ENCODE results near the gene KCNQ1.

Gene KCNQ1

DNA sequence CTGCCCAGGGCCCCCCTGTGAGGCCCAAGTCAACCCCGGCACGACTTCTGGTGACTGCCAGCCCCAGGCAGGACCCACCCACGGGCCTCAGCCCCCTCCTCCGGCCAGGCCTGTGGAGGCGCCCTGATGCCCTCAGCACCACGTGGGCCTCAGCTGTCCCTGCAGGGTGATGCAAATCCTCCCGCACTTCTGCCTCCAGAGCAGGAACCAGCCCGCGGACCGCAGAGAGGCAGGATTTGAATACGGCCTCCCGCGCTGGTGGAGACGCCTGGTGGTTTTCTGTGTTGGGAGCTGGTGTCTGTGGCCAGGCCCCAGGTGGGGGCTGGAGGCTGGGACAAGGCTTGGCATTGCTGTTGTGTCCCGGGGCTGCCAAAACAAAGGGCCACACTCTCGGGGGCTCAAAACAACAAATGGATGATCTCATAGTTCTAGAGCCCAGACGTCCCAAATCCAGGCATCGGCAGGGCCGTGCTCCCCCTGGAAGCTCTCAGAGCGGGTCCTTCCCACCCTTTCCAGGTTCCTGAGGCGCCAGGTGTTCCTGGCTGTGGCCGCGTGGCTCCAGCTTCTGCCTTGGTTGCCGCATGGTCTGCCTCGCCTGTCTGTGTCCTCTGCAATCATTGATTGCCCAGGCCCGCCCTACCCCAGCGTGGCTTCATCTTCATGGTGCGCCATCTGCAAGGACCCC is 19.9 kb upstream of the KCNQ1 start:
- no peak for DNase-seq (ENCODE audit: low read depth)

DNA sequence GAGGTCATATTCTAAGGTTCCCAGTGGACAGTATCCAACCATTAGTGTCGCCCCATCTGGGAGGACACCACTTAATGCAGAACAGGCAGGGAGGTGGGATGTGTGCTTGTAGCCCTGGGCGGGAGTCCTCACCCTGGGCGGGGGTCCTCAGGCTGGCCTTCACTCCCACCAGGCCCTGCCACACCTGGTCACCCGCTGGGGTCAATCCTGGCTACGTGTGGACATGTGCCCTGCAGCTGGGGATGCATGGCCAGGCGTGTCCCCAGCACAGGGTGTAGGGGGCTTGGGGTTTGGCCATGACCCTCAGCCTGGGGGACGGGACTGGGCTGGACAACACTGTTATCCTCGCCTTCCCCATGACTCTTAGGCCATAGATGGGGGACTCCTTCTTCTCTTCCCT is 19.3 kb upstream of the KCNQ1 start:
- no peak for DNase-seq (ENCODE audit: low read depth)

DNA sequence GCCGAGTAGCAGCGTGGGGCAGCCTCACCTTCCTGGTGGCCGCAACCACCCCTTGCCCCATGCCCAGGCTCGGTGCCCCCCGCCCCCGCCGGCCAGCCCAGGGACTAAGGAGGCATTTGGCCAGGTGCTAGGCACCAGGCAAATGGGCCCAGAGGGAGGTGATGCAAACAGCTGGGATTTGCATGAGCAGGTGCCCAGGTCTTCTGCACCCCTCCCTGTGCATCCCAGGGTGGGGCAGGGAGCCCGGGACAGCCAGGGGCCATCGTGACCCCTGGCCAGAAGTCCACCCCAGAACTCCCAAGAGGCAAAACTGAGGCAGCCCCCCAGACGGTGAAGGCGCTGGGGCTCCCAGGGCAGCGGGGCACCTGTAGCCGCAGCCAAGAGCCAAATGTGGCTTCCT is 18.6 kb upstream of the KCNQ1 start:
- no peak for DNase-seq (ENCODE audit: low read depth)

DNA sequence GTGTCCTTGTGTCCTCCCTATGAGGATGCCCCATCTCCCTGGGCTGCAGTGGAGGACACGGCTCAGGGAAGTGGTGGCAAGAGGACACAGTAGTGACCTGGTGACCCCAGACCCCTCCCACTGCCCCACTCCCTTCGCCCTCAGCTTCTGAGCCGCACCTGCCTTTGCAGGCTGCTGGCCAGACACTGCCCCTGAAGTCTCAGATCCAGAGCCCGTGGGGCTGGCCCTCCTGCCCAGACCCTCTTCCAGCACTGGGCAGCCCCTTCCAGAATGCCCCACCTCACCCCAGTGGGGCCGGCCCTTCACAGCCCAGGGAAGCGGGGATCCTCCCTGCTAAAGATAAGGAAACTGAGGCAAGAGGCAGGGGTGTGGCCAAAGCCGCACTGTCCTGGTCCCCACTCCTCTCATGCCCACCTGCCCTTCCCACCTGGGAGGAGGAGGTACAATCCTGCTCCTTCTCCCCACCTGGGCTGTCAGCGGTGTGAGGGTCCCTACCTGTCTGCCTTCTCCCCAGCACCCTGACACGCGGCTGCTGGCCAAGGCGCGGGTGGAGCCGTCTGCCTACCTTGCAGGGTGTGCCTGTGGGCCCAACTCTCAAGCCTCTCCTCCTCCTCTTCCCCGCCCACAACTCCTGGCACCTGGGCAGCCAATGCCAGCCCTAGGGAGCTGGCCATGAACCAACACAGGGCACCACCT is 17.8 kb upstream of the KCNQ1 start:
- DNase-seq (ENCODE audit: low read depth): no peak

DNA sequence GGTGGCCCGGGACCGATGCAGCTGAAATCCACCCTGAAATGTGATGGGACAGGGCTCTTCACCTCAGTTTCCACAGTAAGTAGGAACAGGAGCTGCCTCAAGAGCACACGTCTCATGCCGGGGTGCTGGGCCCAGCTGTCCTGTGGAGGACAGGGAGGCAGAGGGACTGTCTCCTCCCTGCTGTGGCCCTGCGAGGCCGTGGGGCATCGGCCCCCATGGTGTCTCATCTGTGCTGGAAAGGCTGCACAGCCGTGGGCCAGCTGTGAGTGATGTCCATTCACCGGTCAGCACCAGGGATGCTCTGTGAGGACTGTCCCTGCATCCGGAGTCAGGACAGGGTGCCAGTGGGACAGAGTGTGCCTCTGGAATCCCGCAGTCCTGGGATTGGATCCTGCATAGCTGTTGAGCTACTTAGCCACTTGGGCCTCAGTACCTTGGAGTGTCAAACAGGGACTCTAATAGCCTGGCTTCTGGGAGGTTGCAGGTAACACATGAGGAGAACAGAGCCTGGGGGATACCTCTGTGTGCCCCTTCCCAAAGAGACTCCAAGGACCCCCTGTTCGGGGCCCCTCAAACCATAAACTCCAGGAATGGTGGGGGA is 17.0 kb upstream of the KCNQ1 start:
- no peak for DNase-seq (ENCODE audit: low read depth)

DNA sequence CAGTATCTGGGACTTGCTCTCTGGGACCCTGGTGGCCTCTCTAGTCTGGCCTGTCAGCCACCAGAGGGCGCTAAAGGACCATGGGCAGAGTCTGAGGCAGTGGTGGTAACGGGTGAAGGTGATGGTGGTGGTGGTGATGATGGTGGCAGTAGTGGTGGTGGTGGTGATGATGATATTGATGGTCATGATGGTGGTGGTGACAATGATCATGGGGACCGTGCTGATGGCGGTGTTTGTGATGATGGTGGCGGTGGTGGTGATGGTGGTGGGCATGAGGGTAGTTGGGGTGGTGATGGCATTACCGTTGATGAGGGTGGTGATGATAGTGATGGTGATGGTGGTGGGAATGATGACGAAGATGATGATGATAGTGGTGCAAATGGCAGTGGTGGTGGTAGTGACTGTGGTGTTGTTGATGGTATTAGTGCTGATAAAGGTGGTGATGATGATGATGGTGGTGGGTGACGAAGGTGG is 16.4 kb upstream of the KCNQ1 start:
- peak; percentile 79 for DNase-seq (ENCODE audit: low read depth)

DNA sequence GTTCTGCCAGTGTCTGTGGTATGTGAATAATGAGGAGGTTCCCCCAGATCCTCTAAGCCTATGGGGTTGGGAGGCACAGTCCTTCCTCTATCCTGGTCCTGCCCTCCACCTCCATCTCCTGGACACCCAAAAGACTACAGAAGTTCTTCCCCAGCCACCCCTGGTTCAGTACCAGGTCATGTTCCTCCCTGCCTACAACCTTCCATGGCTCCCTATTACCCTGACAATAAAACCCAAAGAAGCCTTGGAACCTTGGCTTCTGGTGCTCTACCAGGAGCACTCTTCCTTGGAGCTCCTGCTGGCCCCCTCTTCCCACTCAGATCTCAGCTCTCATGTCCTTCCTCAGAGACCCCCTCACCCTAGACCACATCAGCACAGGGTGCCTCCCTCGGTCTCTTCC is 13.4 kb upstream of the KCNQ1 start:
- DNase-seq (ENCODE audit: low read depth): no peak

DNA sequence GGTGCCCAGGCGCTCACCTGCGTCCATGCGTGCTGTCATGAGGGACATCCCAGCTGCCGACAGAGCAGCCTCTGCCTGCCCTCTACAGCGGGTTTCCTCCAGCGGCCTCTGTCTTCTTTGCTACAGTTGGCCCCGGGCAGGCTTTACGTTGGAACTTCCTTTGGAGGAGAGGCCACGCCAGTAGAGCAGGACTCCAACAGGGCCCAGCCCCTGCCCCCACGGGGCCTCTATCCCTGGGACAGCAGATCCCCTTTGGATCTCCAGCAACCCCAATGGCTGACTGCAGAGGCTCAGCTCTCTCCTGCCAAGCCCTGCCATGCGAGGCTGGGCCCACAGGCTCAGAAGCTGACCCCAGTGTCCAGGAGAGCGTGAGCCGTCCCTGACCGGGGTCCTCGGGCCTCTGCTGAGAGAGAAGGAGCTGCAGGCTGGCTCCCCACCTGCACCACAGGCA is 12.6 kb upstream of the KCNQ1 start:
- DNase-seq (ENCODE audit: low read depth): no peak

DNA sequence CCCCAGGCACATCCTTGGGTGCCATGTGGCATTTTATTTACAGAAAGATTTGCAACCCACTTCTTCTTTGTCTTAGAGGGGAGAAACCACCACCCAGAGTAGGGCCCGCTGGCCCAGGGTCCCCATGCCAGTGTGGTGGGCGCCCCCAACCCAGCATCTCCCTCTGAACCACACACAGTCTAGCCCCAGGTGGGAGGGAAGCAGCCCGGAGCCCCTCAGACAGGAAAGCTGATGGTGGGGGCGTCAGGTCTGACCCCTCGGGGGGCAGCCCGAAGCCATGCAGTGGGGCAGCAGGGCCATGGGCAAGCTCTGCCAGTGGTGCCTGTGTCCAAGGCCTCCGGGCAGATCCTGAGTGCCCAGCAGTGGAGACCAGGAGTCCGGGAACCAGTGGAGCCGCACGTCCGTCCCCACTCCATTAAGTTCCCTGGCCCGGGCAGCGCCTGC is 12.2 kb upstream of the KCNQ1 start:
- DNase-seq (ENCODE audit: low read depth): no peak

DNA sequence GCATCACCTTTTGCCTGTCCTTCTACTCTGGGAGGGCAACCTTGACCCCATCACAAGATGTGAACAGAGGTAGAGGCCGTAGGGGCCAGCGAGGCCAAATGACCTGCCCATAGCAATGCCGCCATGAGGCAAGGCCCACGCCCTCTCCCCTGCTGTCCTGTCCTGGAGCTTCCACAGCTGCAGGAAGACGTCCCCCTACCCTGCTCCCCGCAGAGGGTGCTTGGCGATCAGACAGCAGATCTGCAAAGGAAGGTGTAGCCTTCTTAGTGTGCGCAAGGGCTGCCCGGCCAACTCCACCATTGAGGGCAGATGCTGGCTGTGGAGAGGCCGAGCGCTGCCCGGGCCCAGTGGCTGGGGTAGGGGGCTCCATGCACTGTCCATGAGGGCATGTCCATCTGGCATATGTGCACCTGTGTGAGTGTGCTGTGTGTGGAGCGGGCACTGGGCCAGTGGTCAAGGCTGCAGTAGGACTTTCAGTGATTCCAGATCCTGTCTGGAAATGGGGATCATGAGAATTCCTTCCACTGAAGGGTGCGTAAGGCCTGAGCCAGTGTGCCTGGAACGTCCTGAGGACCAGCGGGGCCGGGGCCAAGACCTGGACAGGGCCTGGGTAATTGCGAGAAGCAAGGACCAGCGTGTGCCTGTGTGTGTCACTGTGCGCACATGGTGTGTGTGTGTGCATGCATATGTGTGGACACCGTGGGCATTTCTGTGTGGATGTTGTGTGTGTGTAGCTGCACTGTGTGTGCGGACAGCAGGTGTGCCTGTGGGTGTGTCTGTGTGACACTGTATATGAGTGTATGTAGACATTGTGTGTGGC is 11.5 kb upstream of the KCNQ1 start:
- no peak for DNase-seq (ENCODE audit: low read depth)

DNA sequence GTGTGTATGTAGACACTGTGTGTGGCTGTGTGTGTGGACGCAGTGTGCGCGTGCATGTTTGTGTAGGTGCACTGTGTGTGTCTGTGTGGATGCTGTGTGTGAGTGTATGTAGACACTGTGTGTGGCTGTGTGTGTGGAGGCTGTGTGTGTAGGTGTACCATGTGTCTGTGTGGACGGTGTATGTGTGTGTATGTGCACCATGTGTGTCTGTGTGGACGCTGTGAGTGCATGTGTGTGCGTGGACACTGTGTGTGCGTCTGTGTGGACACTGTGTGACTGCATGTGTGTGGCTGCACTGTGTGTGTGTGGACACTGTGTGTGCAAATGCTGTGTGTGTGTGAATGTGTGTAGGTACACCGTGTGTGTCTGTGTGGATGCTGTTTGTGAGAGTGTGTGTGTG is 10.8 kb upstream of the KCNQ1 start:
- no peak for DNase-seq (ENCODE audit: low read depth)

DNA sequence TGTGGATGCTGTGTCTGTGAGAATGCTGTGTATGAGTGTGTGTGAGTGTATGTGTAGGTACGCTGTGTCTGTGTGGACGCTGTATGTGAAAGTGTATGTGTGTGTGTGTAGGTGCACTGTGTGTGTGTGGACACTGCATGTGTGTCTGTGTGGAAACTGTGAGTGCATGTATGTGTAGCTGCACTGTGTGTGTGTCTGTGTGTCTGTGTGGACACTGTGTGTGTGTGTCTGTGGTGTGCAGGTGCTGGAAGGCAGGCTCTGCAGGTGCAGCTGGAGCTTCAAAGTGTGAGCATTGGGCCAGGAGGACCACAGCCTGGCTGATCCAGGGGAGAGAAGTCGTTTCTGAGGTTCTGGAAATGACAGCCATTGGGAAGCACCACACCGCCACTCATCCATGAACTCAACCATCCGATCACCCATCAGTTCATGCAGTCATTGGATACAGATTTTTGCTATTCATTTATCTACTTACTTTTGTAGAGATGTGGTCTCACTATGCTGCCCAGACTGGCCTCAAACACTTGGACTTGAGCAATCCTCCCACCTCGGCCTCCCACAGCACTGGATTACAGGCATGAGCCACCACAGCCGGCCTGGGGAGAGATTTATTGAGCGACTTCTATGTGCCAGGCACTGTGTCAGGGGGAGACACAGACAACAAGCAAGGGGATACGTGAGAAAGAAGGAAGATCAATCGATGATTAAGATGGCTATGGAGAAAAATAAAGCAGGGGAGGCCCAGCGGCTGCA is 10.1 kb upstream of the KCNQ1 start:
- no peak for DNase-seq (ENCODE audit: low read depth)

DNA sequence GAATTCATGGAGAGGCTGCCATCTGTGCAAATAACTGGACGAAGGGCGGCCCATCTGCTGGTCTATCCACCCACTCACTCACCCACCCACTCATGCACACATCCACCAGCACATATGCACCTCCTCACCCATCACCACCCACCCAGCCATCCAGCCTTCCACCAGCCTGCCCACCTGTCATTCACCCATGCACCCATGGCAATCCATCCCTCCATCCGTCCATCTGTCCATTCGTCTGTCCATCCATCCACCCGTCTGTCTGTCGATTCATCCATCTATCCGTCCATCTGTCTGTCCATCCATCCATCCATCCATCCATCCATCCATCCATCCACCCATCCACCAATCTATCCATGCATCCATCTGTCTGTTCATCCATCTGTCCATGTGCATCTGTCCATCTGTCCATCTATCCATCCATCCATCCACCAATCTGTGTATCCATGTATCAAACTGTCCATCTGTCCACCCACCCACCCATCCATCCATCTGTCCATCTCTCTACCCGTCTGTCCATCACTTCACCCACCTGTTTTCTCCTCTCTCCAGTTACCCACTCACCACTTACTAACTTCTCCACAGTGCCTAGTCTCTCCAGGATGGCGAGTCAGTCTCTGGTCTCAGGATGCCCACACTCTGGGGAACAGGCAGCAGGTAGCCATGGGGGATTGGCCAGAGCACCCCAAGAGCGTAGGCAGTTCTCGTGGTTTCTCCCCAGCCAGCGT is 9.4 kb upstream of the KCNQ1 start:
- no peak for DNase-seq (ENCODE audit: low read depth)

DNA sequence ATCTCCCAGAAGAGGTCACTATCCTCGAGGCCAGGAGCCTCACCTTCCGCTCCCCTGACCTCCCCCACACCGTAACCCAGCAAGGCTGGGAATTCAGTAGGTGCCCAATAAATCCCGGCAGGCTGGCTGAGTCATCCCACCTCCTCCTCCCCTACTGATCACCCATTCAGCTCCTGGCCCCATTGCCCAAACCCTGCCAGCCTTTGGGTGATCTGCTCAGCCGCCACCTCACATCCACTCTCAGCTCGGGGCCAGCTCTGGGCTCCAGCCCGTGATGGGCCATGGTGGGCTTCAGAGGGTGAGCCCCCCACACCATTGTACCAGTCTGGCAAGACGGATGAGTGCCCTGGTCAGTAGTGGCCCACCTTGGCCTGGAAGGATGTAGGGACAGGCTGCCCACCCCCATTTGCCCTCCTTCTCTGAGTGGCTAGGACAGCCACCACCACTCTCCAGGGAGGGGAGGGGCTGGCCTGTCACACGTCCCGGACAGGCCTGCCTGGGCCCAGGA is 8.7 kb upstream of the KCNQ1 start:
- no peak for DNase-seq (ENCODE audit: low read depth)

DNA sequence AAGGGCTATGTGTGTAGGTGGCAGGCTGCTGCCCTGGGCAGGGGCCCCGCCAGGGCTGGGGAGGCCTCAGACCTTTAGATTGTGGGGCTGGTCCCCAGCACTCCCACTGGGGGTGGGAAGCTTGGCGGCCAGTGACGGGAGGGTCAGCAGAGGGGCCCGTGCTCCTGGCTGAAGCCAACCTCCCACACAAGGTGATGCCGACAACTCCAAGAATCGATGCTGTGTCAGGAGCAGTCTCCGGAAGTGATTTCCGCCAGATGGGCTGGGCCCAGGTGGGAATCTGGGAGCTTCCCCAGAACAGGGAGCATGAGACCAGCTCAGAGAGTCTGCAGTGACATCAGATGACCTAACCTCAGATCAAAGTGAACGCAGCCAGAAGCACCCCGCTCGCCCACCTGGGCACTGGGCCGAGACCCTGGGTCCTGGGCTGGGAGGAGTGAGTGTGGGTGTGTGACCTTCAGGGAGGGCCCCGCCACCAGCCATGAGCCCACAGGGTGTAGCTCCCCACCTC is 8.2 kb upstream of the KCNQ1 start:
- DNase-seq (ENCODE audit: low read depth): no peak

DNA sequence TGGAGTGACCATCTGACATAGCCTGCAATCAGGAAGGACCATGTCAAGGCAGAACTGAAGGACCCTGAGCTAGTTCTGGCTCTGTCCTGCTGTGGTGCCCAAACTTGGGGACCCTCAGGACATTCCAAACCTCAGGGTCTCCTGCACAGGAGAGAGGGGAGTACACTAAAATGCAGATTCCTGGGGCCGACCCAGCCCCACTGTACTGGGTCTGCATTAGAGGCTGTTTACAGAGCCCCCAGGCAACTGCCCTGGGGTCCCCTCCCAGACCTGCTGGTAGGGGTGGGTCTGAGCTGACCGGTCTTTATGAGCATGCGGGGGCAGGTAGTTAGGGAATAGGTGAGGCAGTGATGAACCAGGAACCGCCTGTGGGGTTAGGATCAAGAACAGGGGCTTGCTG is 7.3 kb upstream of the KCNQ1 start:
- no peak for DNase-seq (ENCODE audit: low read depth)

DNA sequence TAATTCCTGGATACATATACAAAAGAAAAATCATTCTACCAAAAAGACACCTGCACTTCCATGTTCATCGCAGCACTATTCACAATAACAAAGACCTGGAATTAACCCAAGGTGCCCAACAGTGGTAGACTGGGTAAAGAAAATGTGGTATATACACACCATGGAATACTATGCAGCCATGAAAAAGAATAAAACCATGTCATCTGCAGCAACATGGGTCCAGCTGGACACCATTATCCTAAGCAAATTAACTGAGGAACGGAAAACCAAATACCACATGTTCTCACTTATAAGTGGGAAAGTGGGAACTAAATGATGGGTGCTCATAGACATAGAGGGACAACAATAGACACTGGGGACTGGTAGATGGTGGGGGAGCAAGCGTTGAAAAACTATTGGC is 5.0 kb upstream of the KCNQ1 start:
- DNase-seq (ENCODE audit: low read depth): no peak

DNA sequence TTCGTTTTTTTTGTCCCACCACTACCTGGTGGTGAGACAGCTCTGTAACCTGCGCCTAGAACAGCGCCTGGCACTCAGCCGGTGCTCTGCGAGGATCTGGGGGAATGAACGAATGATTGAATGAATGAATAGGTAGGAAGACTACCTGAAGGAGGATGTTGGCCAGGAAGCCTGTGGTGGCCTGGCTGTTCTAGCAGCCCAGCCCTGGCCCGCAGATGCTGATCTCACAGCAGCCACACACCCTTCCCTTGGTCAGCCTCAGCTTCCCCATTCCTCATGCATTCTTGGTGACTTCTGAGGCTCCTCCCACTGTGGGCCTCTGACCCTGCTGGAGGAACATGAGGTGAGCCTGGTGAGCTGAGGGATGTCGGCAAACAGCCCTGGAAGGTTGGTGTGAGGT is 4.2 kb upstream of the KCNQ1 start:
- DNase-seq (ENCODE audit: low read depth): no peak

DNA sequence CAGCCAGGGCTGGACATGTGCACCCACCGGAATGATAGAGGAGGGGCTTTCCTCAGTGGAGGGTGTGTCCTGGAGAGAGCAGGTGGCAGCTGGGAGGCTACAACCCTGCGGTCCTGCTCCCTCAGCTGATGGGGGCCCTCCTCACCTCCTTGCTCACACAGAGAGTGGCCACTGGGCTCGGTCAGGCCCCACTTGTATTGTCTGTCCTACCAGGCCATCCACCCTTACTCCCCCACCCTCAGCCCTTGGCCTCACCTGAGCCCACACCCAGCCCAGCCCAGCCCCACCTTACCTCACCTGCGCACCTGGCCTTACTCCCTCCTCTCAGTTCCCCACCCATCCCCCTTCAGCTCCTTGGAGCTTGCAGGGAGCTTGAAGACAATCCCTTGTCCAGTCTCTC is 3.6 kb upstream of the KCNQ1 start:
- DNase-seq (ENCODE audit: low read depth): no peak

DNA sequence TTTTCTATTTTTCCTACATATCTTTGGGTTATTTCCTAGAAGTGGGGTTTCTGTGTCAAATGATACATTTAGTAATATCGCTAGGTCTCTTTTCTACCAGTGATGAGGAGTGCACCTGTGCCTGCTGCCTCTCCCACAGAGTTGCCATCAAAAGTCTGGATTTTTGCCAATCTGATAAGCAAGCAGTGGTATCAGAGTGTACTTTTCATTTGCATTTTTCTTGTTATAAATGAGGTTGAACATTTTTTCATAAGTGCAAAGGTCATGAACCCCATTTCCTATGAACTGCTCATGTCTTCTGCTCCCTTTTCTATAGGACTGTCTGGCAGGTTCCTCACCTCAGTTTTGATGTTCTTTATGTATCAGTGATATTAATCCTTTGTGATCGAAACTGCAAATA is 2.2 kb upstream of the KCNQ1 start:
- no peak for DNase-seq (ENCODE audit: low read depth)

DNA sequence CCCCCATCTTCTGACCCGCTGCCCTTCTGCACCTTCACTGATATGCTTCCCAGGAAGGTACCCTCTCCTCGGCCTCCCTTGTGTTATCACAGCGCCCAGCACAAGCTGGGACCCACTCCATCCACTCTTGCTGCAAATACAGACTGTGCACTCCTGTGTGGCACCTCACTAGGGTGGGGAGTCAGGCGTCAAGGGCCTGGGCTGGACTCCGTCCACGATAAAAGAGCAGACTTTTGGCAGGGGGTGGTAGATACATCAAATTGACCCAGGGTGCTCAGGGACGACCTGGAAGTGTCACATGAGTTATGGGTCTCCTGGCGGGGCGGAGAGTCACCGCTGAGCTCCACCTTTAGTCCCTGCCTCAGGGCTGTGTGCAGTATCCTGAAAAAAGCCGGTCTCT is 1.4 kb upstream of the KCNQ1 start:
- DNase-seq (ENCODE audit: low read depth): no peak
